Neural progenitor cell (in vitro differentiated cells): Measurements from ENCODE around the gene ERI2. TPM values are rescaled to one million over a fixed set of nuclear protein-coding genes. Genes with fewer than 3 reads are reported as not detected.

Experiments
- DNase-seq: peaks from one replicate; pipeline ENCODE4 v3.0.0-alpha.2; 2016; ENCODE audit warnings: low spot score
- H2AFZ ChIP-seq: fragments of 200-600 bp; sonication (generic); replicated peaks from 2 replicates; pipeline ENCODE4 v1.6.1; 2016; ENCODE audit warnings: antibody characterized with exemption
- H3F3A ChIP-seq: fragments of 200-600 bp; sonication (generic); 2 replicates; pipeline ENCODE4 v1.6.1; 2016; ENCODE audit warnings: antibody characterized with exemption, low read depth
- H3K27ac ChIP-seq: fragments of 200-600 bp; sonication (generic); 2 replicates; pipeline ENCODE4 v1.5.1; 2016; ENCODE audit warnings: mild to moderate bottlenecking
- H3K27me3 ChIP-seq: fragments of 200-600 bp; sonication (generic); 2 replicates; pipeline ENCODE4 v1.6.1; 2016; ENCODE audit warnings: mild to moderate bottlenecking, moderate library complexity
- H3K36me3 ChIP-seq: fragments of 200-600 bp; sonication (generic); 2 replicates; pipeline ENCODE4 v1.5.1; 2016
- H3K4me1 ChIP-seq: fragments of 200-600 bp; sonication (generic); 2 replicates; pipeline ENCODE4 v1.6.1; 2016; ENCODE audit warnings: mixed run types
- H3K4me2 ChIP-seq: fragments of 200-600 bp; sonication (generic); 2 replicates; pipeline ENCODE4 v1.6.1; 2016
- H3K4me3 ChIP-seq: fragments of 200-600 bp; sonication (generic); 2 replicates; pipeline ENCODE4 v1.5.1; 2016
- H3K79me2 ChIP-seq: fragments of 200-600 bp; sonication (generic); 2 replicates; pipeline ENCODE4 v1.6.1; 2016; ENCODE audit warnings: low read depth
- H3K9ac ChIP-seq: fragments of 200-600 bp; sonication (generic); 2 replicates; pipeline ENCODE4 v1.6.1; 2016
- H3K9me3 ChIP-seq: fragments of 200-600 bp; sonication (generic); 2 replicates; pipeline ENCODE4 v1.5.1; 2016; ENCODE audit warnings: low read depth
- H4K20me1 ChIP-seq: fragments of 200-600 bp; sonication (generic); 2 replicates; pipeline ENCODE4 v1.6.1; 2016; ENCODE audit warnings: low read depth
- H3K27ac Mint-ChIP-seq: 3 replicates; pipeline ENCODE4 v1.8.0; 2021; ENCODE audit warnings: mixed read lengths
- H3K27me3 Mint-ChIP-seq: 2 replicates; pipeline ENCODE4 v1.8.0; 2022; ENCODE audit warnings: low read depth, mild to moderate bottlenecking, inconsistent platforms, moderate library complexity, mixed read lengths; ENCODE audit not compliant: insufficient read depth
- H3K36me3 Mint-ChIP-seq: 3 replicates; pipeline ENCODE4 v1.8.0; 2021; ENCODE audit warnings: mixed read lengths
- H3K4me1 Mint-ChIP-seq: 3 replicates; pipeline ENCODE4 v1.8.0; 2021; ENCODE audit warnings: mixed read lengths
- H3K4me3 Mint-ChIP-seq: 3 replicates; pipeline ENCODE4 v1.8.0; 2021; ENCODE audit warnings: mild to moderate bottlenecking, moderate library complexity, mixed read lengths
- H3K9me3 Mint-ChIP-seq: 3 replicates; pipeline ENCODE4 v1.8.0; 2020; ENCODE audit warnings: mixed read lengths
- EZH2 ChIP-seq: fragments of 200-600 bp; sonication (generic); IDR thresholded peaks from 2 replicates; pipeline ENCODE4 v1.6.1; 2017; ENCODE audit warnings: antibody characterized with exemption, mild to moderate bottlenecking, moderate library complexity
- EZH2phosphoT487 ChIP-seq: fragments of 200-600 bp; sonication (generic); IDR thresholded peaks from 2 replicates; pipeline ENCODE4 v1.6.1; 2017; ENCODE audit warnings: antibody characterized with exemption
- total RNA-seq: library from RNA; depleted of rRNA; stranded (reverse); fragments of >200 nt; gene quantifications from 2 replicates; pipeline ENCODE4 v1.2.3, GENCODE V29; 2015; ENCODE audit warnings: low replicate concordance
- TF ChIP-seq, protein P1 (sequence below): fragments of 200-600 bp; sonication (generic); IDR thresholded peaks from 2 replicates; pipeline ENCODE4 v1.5.1; 2017; ENCODE audit warnings: antibody characterized with exemption, mild to moderate bottlenecking

ERI2 gene
- total RNA-seq, 1 donor from 2014 or later = 56.4 TPM

GRCh38 chr16:20821682-20822081 is 15.4 kb upstream of the ERI2 start:
- Histone ChIP-seq H3K27me3 (no peaks in the 10 kb centered on the region), H3K9me3 (no peaks in the 10 kb centered on the region), H3K4me1 (no peaks in the 10 kb centered on the region), H3K36me3 (no peaks in the 10 kb centered on the region), H3K27ac (no peak overlapping the region), H3K9ac (no peak overlapping the region), H3K79me2 (no peaks in the 10 kb centered on the region), H3F3A (no peaks in the 10 kb centered on the region), H3K4me2 (no peak overlapping the region), H4K20me1 (no peaks in the 10 kb centered on the region), H2AFZ (no peak overlapping the region), H3K4me3 (no peak overlapping the region)
- H3K4me1 Mint-ChIP-seq = no peaks in the 10 kb centered on the region
- TF ChIP-seq, protein P1, sequence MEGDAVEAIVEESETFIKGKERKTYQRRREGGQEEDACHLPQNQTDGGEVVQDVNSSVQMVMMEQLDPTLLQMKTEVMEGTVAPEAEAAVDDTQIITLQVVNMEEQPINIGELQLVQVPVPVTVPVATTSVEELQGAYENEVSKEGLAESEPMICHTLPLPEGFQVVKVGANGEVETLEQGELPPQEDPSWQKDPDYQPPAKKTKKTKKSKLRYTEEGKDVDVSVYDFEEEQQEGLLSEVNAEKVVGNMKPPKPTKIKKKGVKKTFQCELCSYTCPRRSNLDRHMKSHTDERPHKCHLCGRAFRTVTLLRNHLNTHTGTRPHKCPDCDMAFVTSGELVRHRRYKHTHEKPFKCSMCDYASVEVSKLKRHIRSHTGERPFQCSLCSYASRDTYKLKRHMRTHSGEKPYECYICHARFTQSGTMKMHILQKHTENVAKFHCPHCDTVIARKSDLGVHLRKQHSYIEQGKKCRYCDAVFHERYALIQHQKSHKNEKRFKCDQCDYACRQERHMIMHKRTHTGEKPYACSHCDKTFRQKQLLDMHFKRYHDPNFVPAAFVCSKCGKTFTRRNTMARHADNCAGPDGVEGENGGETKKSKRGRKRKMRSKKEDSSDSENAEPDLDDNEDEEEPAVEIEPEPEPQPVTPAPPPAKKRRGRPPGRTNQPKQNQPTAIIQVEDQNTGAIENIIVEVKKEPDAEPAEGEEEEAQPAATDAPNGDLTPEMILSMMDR = no peak
- TF ChIP-seq EZH2phosphoT487 (no peak), EZH2 (no peak)
- DNase-seq = no peak
- H3K9me3 Mint-ChIP-seq = no peaks in the 10 kb centered on the region
- peaks cover 8% of the 10 kb centered on the region for H3K36me3 Mint-ChIP-seq
- no peak overlapping the region for H3K4me3 Mint-ChIP-seq
- H3K27ac Mint-ChIP-seq = no peak overlapping the region
- no peaks in the 10 kb centered on the region for H3K27me3 Mint-ChIP-seq

DNA sequence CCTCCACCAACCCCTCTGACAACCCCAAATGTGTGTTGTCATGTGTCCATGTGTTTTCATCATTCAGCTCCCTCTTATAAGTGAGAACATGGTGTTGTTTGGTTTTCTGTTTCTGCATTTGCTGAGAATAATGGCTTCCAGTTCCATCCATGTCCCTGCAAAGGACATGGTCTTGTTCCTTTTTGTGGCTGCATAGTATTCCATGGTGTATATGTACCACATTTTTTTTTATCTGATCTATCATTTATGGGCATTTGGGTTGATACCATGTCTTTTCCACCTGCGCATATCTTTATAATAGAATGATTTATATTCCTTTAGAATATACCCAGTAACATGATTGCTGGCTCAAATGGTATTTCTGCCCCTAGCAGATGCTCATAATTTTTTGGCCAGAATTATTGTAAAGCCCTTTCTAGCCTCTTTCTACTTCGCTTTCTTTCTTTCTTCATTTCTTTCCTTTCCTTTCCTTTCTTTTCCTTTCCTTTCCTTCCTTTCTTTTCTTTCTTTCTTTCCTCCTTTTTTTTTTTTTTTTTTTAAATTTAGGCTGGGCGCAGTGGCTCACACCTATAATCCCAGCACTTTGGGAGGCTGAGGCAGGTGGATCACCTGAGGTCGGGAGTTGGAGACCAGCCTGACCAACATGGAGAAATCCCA is 12.8 kb upstream of the ERI2 start:
- Histone ChIP-seq H3K79me2 (no peaks in the 10 kb centered on the region), H3K36me3 (peaks cover 3% of the 10 kb centered on the region), H3K27me3 (no peaks in the 10 kb centered on the region)

DNA sequence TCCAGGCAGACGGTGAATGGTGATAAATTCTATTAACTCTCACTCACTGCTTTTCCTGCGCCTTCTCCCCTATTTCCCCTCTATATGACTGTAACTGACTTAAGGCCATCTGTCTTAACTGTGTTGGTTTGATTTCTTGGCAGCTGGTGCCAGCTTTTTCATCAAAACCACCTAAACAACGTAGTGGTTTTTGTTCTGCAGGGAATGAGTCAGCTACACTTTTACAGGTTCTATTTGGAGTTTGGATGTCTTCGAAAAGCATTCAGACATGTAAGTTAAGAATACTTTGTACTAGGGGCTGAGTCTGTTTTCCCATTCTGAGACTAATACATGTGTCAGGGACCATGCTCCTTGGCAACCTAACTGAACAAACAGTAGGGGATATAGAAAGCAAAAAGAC is 8.5 kb upstream of the ERI2 start:
- Mint-ChIP-seq H3K27ac (no peak overlapping the region), H3K36me3 (peaks cover 14% of the 10 kb centered on the region), H3K27me3 (no peaks in the 10 kb centered on the region), H3K9me3 (no peaks in the 10 kb centered on the region), H3K4me1 (no peaks in the 10 kb centered on the region), H3K4me3 (no peak overlapping the region)
- no peaks in the 10 kb centered on the region for H3K4me1 ChIP-seq
- H3K79me2 ChIP-seq = no peaks in the 10 kb centered on the region
- H3K4me2 ChIP-seq = no peak overlapping the region
- no peak overlapping the region for H3K4me3 ChIP-seq
- TF ChIP-seq EZH2phosphoT487 (no peak), EZH2 (no peak)
- TF ChIP-seq, protein P1 = no peak
- H3K9ac ChIP-seq = no peak overlapping the region
- no peak overlapping the region for H2AFZ ChIP-seq
- no peaks in the 10 kb centered on the region for H3K9me3 ChIP-seq
- H3K27me3 ChIP-seq = no peaks in the 10 kb centered on the region
- peaks cover 7% of the 10 kb centered on the region for H3K36me3 ChIP-seq
- no peaks in the 10 kb centered on the region for H4K20me1 ChIP-seq
- H3F3A ChIP-seq = no peaks in the 10 kb centered on the region
- DNase-seq = no peak
- no peak overlapping the region for H3K27ac ChIP-seq

More for the DNA sequence above, 12.8 kb upstream of the ERI2 start:
- H2AFZ ChIP-seq = no peak overlapping the region
- no peaks in the 10 kb centered on the region for H3K9me3 ChIP-seq
- no peaks in the 10 kb centered on the region for H3F3A ChIP-seq
- H4K20me1 ChIP-seq = no peaks in the 10 kb centered on the region
- no peak overlapping the region for H3K27ac ChIP-seq
- Mint-ChIP-seq H3K9me3 (no peaks in the 10 kb centered on the region), H3K27ac (no peak overlapping the region), H3K4me3 (no peak overlapping the region), H3K27me3 (no peaks in the 10 kb centered on the region), H3K36me3 (peaks cover 16% of the 10 kb centered on the region), H3K4me1 (no peaks in the 10 kb centered on the region)
- no peak overlapping the region for H3K4me3 ChIP-seq
- no peaks in the 10 kb centered on the region for H3K4me1 ChIP-seq
- TF ChIP-seq EZH2phosphoT487 (no peak), EZH2 (no peak)
- TF ChIP-seq, protein P1 = no peak
- no peak overlapping the region for H3K9ac ChIP-seq
- DNase-seq = no peak
- H3K4me2 ChIP-seq = no peak overlapping the region
